Fibroblast of lung (primary cell): Measurements from ENCODE around the gene NKAIN4. TPM values are rescaled to one million over a fixed set of nuclear protein-coding genes. Genes with fewer than 3 reads are reported as not detected.

Experiments
- DNase-seq, 2 donors: peaks; one replicate each; pipeline versions ENCODE4 v3.0.0 to v3.0.0-alpha.2; 2010; ENCODE audit warnings: low read depth in 2 of 2
- H2AFZ ChIP-seq: 2 replicates; pipeline ENCODE4 v1.5.1; 2012; ENCODE audit warnings: low read length, control low read depth, inconsistent platforms
- H3K27ac ChIP-seq: 2 replicates; pipeline ENCODE4 v1.5.1; 2011; ENCODE audit warnings: low read length, control low read depth; ENCODE audit not compliant: insufficient read depth
- H3K27me3 ChIP-seq: 2 replicates; pipeline ENCODE4 v1.5.1; 2011; ENCODE audit warnings: mild to moderate bottlenecking, low read length; ENCODE audit not compliant: control insufficient read depth, insufficient read depth
- H3K36me3 ChIP-seq: 2 replicates; pipeline ENCODE4 v1.5.1; 2011; ENCODE audit warnings: low read length; ENCODE audit not compliant: control insufficient read depth, insufficient read depth
- H3K4me1 ChIP-seq: 2 replicates; pipeline ENCODE4 v1.5.1; 2011; ENCODE audit warnings: low read length; ENCODE audit not compliant: control insufficient read depth, insufficient read depth; ENCODE audit errors: extremely low read depth
- H3K4me2 ChIP-seq: 2 replicates; pipeline ENCODE4 v1.5.1; 2011; ENCODE audit warnings: low read length, control low read depth; ENCODE audit not compliant: insufficient read depth; ENCODE audit errors: extremely low read depth
- H3K4me3 ChIP-seq, 4 experiments: fragments of 200-600 bp in 1 of 4; sonication (generic) in 1 of 4; replicated peaks in 1 of 4; 2 replicates each; pipeline ENCODE4 v1.5.1; 2011 to 2016; ENCODE audit warnings: low read length in 4 of 4, low read depth in 3 of 4, mild to moderate bottlenecking in 3 of 4, control low read depth in 2 of 4, inconsistent platforms in 1 of 4, mixed read lengths in 1 of 4; ENCODE audit not compliant: insufficient read depth in 1 of 4; ENCODE audit errors: control extremely low read depth in 1 of 4
- H3K79me2 ChIP-seq: 2 replicates; pipeline ENCODE4 v1.5.1; 2012; ENCODE audit warnings: mild to moderate bottlenecking, low read length, inconsistent platforms; ENCODE audit not compliant: control insufficient read depth, insufficient read depth
- H3K9ac ChIP-seq: 2 replicates; pipeline ENCODE4 v1.5.1; 2011; ENCODE audit warnings: mild to moderate bottlenecking, low read length, control low read depth; ENCODE audit not compliant: insufficient read depth
- H3K9me3 ChIP-seq: 2 replicates; pipeline ENCODE4 v1.5.1; 2012; ENCODE audit warnings: low read depth, low read length; ENCODE audit not compliant: control insufficient read depth, insufficient read depth
- H4K20me1 ChIP-seq: 2 replicates; pipeline ENCODE4 v1.5.1; 2011; ENCODE audit warnings: low read length; ENCODE audit not compliant: control insufficient read depth, insufficient read depth; ENCODE audit errors: extremely low read depth
- CTCF ChIP-seq, 2 donors: IDR thresholded peaks in 1 of 2; conservative IDR thresholded peaks in 1 of 2; 1 replicate in 1 of 2; 2 replicates in 1 of 2; pipeline ENCODE4 v1.5.1; 2011 to 2012; ENCODE audit warnings: low read length in 2 of 2, control low read depth in 1 of 2, inconsistent platforms in 1 of 2, low read depth in 1 of 2, mild to moderate bottlenecking in 1 of 2
- EZH2 ChIP-seq: IDR thresholded peaks from 2 replicates; pipeline ENCODE4 v1.5.1; 2012; ENCODE audit warnings: low read length, control low read depth, mild to moderate bottlenecking; ENCODE audit errors: missing control alignments
- polyA plus RNA-seq, 2 donors: library from polyadenylated mRNA; depleted of rRNA in 1 of 2; stranded (reverse) in 1 of 2; unstranded in 1 of 2; fragments of >200 nt; gene quantifications; 2 replicates each; pipeline ENCODE4 v1.2.1, GENCODE V29; 2011 to 2012; ENCODE audit warnings: missing spikeins in 1 of 2
- total RNA-seq: library from RNA; depleted of rRNA; stranded (reverse); fragments of >200 nt; gene quantifications from 2 replicates; pipeline ENCODE4 v1.2.1, GENCODE V29; 2014

Gene NKAIN4
- total and polyA plus RNA-seq, 2 donors (not counting 1 experiment from before 2014, with no cell fraction given): not detected

DNA sequence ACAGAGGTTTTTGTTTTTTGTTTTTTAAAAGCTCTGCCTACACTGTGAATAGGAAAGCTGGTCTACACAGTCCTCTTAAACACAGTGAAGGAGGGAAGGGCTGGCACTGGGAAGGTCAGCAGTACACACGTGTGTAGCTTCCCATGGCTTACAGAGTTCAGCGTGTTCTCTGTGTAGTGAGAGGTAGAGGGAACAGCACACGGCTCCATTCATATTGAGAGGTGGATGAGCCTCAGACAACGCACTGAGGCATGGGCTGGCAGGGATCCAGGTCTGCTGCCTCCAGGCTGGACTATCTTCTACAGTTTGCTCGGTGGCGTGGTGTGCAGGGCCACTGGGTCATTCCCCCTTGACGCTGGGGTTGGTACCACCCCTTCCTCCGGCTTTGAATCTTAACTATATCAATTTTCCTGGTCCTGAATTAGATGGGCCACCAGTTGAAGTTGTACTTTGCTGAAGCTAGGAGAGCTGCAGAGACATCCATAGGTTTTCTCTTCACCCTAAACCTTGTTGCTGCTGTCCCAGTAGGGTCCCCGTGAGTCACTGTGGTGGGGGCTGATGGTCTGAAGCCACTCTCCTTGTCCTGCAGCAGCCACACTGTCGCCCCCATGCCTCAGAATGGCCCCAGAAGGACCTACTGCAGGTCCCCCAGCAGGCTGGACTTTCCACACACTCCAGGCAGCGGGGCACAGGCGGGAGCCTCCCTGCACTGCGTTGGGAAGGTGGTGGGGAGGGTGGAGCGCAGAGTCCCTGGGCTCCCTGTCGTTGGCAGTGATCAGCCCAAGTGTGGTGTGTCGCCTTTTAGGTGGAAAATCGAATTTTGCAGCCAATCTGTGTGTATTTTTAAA is 20.3 kb upstream of the NKAIN4 start:
- H4K20me1 ChIP-seq: no peaks in the 10 kb centered on the region
- peak overlapping the region; percentile 75 for H3K4me2 ChIP-seq
- H3K27ac ChIP-seq: peak overlapping the region; percentile 44

GRCh38 chr20:63273635-63274380 is 19.5 kb upstream of the NKAIN4 start:
- Histone ChIP-seq H2AFZ (no peak overlapping the region), H3K27me3 (no peaks in the 10 kb centered on the region), H3K4me1 (peaks cover 6% of the 10 kb centered on the region), H3K9me3 (no peaks in the 10 kb centered on the region), H3K36me3 (peaks cover 26% of the 10 kb centered on the region), H3K79me2 (peaks cover 54% of the 10 kb centered on the region), H3K9ac (peak overlapping the region; percentile 91), H3K27ac (peak overlapping the region; percentile 82), H3K4me3 (peak overlapping the region; percentile 86 to 97 (median 92)), H3K4me2 (peak overlapping the region; percentile 91), H4K20me1 (no peaks in the 10 kb centered on the region)
- peak; percentile 47 to 91 for DNase-seq
- TF ChIP-seq CTCF (conservative IDR thresholded peaks at IDR 0.05 in 1 of 2, IDR thresholded peaks at IDR 0.05 in 1 of 2; ENCODE audit: low read depth in 1 of 2, low read length in 2 of 2) (no peak), EZH2 (no peak)

More for the DNA sequence above, 20.3 kb upstream of the NKAIN4 start:
- peak in 1 of 2 donors; percentile 25 for DNase-seq
- peaks cover 54% of the 10 kb centered on the region for H3K79me2 ChIP-seq
- H3K9ac ChIP-seq: no peak overlapping the region
- H3K9me3 ChIP-seq: no peaks in the 10 kb centered on the region
- no peak overlapping the region for H2AFZ ChIP-seq
- no peak for TF ChIP-seq EZH2
- TF ChIP-seq CTCF (conservative IDR thresholded peaks at IDR 0.05 in 1 of 2, IDR thresholded peaks at IDR 0.05 in 1 of 2; ENCODE audit: low read depth in 1 of 2, low read length in 2 of 2): no peak
- peaks cover 26% of the 10 kb centered on the region for H3K36me3 ChIP-seq
- peak overlapping the region in 2 of 4 experiments; percentile 17 to 97 for H3K4me3 ChIP-seq
- no peaks in the 10 kb centered on the region for H3K27me3 ChIP-seq
- H3K4me1 ChIP-seq: peaks cover 6% of the 10 kb centered on the region

DNA sequence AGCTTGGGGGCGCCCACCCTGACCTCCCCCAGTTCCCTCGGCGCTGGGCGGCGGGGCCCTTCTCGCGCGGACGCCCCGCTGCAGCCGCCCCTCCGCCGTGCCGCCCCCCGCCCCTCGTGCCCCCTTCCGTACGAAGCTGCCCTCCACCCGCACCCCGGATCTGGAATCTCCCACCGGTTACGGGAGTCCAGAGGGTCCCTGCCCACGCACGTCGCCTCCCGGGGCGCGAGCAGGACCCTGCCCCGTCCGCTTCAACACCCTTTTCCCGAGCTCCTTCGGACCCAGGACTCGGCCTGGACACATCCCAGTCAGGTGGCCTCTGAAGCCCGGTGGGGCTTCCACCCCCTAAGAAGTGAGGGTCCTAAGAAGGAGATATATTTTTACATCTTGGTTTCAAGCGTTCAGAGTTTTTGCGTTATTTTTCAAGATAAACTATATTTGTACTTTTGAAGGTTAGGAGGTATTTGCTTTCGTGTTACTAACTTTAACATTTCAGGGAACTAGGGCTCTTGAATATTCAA is 18.9 kb upstream of the NKAIN4 start:
- peaks cover 25% of the 10 kb centered on the region for H3K36me3 ChIP-seq
- H3K79me2 ChIP-seq: peaks cover 54% of the 10 kb centered on the region
- no peak overlapping the region for H2AFZ ChIP-seq
- peak overlapping the region; percentile 91 for H3K4me2 ChIP-seq
- no peaks in the 10 kb centered on the region for H3K9me3 ChIP-seq
- H3K4me1 ChIP-seq: peaks cover 6% of the 10 kb centered on the region
- peak overlapping the region; percentile 86 to 97 (median 92) for H3K4me3 ChIP-seq
- H4K20me1 ChIP-seq: no peaks in the 10 kb centered on the region
- H3K27me3 ChIP-seq: no peaks in the 10 kb centered on the region
- H3K9ac ChIP-seq: peak overlapping the region; percentile 91
- no peak for DNase-seq
- TF ChIP-seq EZH2 (no peak), CTCF (conservative IDR thresholded peaks at IDR 0.05 in 1 of 2, IDR thresholded peaks at IDR 0.05 in 1 of 2; ENCODE audit: low read depth in 1 of 2, low read length in 2 of 2) (no peak)
- H3K27ac ChIP-seq: peak overlapping the region; percentile 82
